ENCODE results near the gene PLXNB1. TPM values are rescaled to one million over a fixed set of nuclear protein-coding genes. Genes with fewer than 3 reads are reported as not detected.

Gene PLXNB1
- total and polyA plus RNA-seq, 2 of the 13 experiments (the other 11 are each of a cell fraction or from before 2014, with no cell fraction given), result 86.0 to 143 TPM

DNA sequence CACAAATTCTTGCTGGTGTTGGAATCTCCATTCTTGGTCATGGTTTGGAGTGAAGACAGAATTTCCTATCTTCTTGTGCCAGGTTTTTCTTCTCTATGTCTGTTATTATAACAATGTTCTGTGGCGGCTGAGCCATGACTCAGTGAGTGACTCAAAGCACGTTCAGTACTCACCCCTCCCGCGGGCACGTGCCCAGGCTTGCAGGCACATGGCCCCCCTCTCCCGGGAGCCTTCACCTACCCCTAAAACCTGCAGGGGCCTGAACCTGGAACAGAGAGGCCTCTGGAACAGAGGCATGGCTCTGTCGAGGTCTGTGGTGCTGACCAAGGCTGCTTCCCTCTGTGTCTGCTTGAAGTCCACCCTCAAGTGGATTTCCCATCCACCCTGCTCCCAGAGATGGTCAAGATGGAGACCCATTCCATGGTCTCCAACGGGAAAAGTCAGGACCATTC is 27.6 kb downstream of the PLXNB1 start (continued):
- TF ChIP-seq RERE (CRISPR knock-in tag; IDR thresholded peaks at IDR 0.05; ENCODE audit: low read depth) (no peak), ZBTB21 (CRISPR knock-in tag; IDR thresholded peaks at IDR 0.05) (no peak), BRF2 (CRISPR knock-in tag; IDR thresholded peaks at IDR 0.05) (no peak), ZNF546 (CRISPR knock-in tag; conservative IDR thresholded peaks at IDR 0.05) (no peak), SIX1 (CRISPR knock-in tag; IDR thresholded peaks at IDR 0.05; ENCODE audit: borderline replicate concordance) (no peak), KDM3A (CRISPR knock-in tag; IDR thresholded peaks at IDR 0.05; ENCODE audit: low read depth) (no peak), AGO2 (optimal IDR thresholded peaks at IDR 0.05; ENCODE audit: low read depth, low read length) (peak; percentile 27), MAF1 (CRISPR knock-in tag; IDR thresholded peaks at IDR 0.05; ENCODE audit: borderline replicate concordance) (no peak), ATM (IDR thresholded peaks at IDR 0.05; ENCODE audit: borderline replicate concordance) (no peak), FOSL2 (CRISPR knock-in tag; IDR thresholded peaks at IDR 0.05) (0 out of 2 replicates have a peak, but pooled peaks have one; percentile 9), POLR2AphosphoS5 (IDR thresholded peaks at IDR 0.05; ENCODE audit: low read depth, low read length) (peak; percentile 41), GZF1 (CRISPR knock-in tag; IDR thresholded peaks at IDR 0.05) (no peak), ZFP41 (CRISPR knock-in tag; IDR thresholded peaks at IDR 0.05; ENCODE audit: borderline replicate concordance) (no peak), ZSCAN21 (CRISPR knock-in tag; IDR thresholded peaks at IDR 0.05; ENCODE audit: borderline replicate concordance) (no peak), ZNF75D (CRISPR knock-in tag; IDR thresholded peaks at IDR 0.05; ENCODE audit: borderline replicate concordance) (no peak), ZNF687 (CRISPR knock-in tag; IDR thresholded peaks at IDR 0.05) (peak; percentile 17; the same call in 1 of the 2 replicates), CHD4 (IDR thresholded peaks at IDR 0.05; ENCODE audit: borderline replicate concordance, low read length) (no peak)
- TF ChIP-seq, protein P1, sequence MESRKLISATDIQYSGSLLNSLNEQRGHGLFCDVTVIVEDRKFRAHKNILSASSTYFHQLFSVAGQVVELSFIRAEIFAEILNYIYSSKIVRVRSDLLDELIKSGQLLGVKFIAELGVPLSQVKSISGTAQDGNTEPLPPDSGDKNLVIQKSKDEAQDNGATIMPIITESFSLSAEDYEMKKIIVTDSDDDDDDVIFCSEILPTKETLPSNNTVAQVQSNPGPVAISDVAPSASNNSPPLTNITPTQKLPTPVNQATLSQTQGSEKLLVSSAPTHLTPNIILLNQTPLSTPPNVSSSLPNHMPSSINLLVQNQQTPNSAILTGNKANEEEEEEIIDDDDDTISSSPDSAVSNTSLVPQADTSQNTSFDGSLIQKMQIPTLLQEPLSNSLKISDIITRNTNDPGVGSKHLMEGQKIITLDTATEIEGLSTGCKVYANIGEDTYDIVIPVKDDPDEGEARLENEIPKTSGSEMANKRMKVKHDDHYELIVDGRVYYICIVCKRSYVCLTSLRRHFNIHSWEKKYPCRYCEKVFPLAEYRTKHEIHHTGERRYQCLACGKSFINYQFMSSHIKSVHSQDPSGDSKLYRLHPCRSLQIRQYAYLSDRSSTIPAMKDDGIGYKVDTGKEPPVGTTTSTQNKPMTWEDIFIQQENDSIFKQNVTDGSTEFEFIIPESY (CRISPR knock-in tag; IDR thresholded peaks at IDR 0.05), result peak; percentile 41; the same call in 1 of the 2 replicates

Measured in HepG2 (cell line).